GM18907 (cell line): ENCODE measurements around the gene IP6K3.

Experiments used
- ATAC-seq: cut with Tn5 transposase; IDR thresholded peaks from one replicate; pipeline ENCODE4 v1.9.1; 2021; ENCODE audit warnings: mild to moderate bottlenecking, moderate library complexity; ENCODE audit not compliant: unreplicated experiment

Gene IP6K3, protein sequence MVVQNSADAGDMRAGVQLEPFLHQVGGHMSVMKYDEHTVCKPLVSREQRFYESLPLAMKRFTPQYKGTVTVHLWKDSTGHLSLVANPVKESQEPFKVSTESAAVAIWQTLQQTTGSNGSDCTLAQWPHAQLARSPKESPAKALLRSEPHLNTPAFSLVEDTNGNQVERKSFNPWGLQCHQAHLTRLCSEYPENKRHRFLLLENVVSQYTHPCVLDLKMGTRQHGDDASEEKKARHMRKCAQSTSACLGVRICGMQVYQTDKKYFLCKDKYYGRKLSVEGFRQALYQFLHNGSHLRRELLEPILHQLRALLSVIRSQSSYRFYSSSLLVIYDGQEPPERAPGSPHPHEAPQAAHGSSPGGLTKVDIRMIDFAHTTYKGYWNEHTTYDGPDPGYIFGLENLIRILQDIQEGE

DNA sequence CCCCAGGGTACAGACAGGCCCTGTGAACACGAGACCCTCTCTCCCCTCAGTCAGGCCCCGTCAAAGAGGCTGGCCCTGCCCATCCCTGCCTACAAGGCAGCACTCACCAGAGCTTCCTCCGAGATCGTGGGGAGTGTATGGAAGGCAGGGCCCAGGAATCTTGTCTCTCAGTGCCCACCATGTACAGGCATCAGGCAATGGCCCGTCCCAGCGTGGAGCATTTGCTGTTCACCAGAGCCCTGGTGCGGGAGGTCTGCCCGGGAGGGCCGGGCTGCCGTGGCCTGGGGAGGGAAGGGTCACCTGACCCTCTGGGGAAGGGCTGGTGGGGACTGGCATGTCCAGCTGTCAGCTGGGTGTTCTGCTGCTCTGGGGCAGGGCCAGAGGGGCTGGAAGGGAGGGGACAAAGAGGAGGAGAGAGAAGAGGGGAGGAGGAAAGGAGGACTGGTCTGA, at the start of gene IP6K3:
TSS of gene IP6K3 (minus strand) at position 255 of the 450 bp plus-strand sequence. CDS start 11,429 bp downstream, outside the sequence.
- no peak for ATAC-seq

DNA sequence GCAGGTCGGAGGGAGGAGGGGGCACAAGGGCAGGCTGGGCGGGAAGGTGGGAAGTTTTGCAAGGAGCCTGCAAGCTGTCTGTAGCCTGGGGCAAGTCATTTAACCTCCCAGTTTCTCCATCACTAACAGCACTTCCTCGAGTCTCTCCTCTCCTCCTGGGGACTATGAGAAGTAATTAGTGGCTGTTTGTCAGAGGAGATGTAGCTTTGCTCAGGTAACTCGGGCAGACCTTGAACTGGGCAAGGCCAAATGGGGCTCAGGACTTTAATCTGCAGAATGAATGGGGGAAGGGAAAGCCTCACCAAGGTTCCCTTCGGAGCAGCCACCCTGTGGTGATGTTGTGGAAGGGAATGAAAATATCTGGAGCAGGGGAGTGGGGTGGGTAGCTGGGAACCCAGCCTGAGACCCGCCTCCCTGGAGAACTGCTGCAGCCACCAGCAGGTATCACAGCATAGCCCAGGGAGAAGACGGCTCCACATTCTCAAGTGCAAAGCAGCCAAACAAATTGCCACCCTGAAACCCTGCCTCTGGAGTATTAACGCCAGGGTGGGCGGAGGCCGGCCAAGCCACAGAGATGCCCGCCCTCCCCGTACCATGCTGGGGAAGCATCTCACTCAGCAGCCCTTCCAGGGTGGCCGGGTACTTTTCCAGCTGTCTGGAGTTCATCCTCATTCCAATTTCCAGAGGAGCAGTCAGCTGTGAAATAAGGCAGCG, 48.4 kb upstream of the IP6K3 start:
- no peak for ATAC-seq

DNA sequence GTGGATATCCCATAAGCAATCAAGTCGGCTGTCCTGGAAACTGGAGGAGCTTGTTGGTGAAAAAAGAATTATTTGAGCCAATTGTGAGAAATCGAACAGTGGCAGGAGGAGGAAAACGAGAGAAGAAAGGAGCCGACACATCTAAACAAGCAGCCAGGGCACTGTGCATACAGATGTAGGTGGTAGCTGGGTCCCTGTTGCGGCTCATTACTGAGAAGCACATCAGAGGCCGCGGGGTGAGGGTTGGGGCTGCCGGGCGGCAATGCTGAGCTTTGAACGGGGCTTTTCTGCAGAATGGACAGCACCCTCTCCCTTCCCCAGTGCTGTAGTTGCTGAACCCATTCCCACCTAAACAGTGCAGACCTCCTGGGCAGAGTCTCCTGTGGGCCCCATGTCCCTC, 46.3 kb upstream of the IP6K3 start:
- ATAC-seq, result no peak

DNA sequence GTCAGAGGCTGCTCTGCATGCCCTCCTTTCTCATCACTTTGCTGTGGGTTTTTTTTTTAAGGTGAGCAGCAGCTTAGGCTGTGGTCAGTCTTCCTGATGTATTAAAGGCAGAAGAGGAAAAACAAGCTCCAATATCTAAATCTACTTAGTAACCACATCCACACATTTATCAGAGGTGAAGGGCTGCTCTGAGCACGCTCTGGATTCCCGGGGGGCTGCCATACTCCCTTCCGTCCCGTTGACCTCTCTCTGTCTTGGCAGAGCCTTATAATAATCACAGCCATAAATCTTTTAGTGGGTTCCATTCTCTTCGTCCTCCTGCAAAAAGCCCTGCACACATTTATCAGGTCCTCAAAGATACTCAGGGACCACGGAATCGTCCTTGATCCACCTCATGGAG, 44.9 kb upstream of the IP6K3 start:
- no peak for ATAC-seq

GRCh38 chr6:33790910-33791309, 44.2 kb upstream of the IP6K3 start:
- no peak for ATAC-seq

- ATAC-seq, result no peak
These were observed 43.7 kb upstream of the IP6K3 start for GRCh38 chr6:33790379-33790778.

GRCh38 chr6:33789550-33789895, 42.8 kb upstream of the IP6K3 start:
- ATAC-seq, result no peak

DNA sequence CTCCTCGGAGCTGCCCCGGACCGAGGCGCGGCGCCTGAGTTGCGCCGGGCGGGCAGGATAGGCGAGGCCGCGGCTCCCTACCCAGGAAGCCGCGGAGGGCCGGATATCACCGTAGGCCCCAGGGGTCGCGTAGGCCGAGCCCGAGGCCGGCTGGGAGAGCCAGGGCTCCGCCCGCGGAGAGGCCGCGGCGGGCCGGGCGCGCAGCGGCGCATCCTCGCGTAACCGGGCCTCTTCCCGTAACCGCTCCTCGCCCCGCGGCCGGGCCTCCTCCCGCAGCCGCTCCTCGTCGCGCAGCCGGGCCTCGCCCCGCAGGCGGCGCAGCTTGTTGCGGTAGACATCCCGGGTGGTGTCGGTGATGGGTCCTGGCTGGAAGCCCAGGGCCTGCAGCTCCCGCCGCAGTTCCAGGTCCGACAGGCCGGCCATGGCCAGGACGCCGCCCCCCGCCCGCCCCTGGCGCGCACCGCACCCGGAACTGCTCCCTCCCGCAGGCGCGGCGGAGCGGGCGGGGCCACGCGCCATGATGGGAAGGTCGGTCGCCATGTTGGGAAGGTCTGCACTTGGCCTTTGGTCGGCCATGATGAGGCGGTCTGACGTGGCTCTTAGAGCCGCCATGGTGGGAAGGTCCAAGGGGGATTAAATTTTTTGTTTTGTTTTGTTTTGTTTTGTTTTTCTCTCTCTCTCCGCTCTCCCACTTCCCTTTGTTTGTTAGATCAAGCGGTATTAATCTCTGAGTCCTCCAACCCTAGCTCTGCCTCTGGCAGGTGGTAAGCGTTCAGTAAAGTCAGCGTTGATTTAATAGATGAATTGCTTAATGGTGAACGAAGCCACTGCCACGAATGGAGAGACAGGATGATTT, 42.2 kb upstream of the IP6K3 start, which contains the start of gene LEMD2:
TSS of gene LEMD2 (minus strand) at position 437 of the 856 bp plus-strand sequence. CDS start at position 423, 14 bp downstream.
- ATAC-seq, result peak; percentile 85

GRCh38 chr6:33787954-33788693, 41.4 kb upstream of the IP6K3 start:
- ATAC-seq, result peak; percentile 63

GRCh38 chr6:33787346-33787953, 40.7 kb upstream of the IP6K3 start:
- no peak for ATAC-seq

GRCh38 chr6:33786736-33787135, 40.0 kb upstream of the IP6K3 start:
- no peak for ATAC-seq

DNA sequence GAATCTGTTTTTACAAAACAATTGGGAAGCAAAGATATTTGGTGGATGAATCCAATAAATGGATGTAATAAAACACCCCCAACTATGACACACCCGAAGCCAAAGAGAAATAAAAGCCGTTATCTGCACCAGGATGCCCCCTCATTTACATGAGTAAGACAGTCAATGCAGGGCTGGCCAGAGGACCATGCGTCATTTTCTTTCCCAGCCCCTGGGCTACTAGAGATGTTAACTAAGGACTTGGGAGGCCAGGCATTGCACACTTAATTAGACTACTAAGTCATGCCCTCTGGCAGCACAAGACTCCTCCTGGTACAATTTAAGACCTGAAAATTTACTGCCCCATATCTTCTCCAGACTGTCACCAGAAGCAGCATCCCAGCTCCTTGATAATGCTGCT, 39.1 kb upstream of the IP6K3 start:
- ATAC-seq, result no peak

- no peak for ATAC-seq
These were observed 38.1 kb upstream of the IP6K3 start for GRCh38 chr6:33784787-33785186.

GRCh38 chr6:33783781-33784520, 37.2 kb upstream of the IP6K3 start:
- no peak for ATAC-seq

- no peak for ATAC-seq
These were observed 35.9 kb upstream of the IP6K3 start for GRCh38 chr6:33782561-33782960.

- ATAC-seq, result no peak
These were observed 34.6 kb upstream of the IP6K3 start for GRCh38 chr6:33781131-33781975.

DNA sequence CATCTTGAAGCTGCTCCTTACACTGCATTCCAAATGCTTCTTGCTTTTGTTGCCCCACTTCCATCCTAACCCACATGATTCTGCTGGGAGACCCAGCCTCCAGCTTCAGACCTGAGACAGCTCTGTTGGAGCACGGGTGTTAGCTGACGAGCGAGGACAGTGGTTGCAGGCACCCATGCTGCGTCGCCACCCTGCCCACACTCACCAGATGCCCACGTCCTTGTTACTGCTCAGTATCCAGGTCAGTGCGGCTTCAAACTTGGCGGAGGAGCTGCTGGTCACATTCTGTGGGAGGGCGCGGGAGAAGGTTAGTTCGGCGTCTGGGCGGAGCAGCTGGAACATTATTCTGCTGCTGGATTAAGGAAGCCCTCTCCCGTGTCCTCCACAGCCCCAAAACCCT, 33.2 kb upstream of the IP6K3 start:
- ATAC-seq, result no peak

DNA sequence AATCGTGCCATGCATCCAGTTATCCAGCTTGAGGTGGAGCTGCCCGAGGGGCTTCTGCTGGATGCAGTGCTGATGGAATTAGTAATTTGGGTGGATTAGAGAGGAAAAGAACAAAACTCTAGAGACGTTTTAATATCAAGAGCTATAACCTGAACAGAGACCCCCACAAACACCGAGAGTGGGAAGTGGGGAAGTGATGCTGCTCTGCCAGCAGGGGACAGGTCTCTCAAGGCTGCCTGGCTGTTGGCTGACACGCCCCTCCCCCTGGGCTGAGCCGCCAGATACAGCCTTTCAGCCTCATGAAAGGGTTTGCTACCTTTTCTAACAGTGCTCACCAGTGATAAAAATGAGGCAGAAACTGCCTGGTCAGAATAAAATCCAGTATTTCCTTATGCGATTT, 32.6 kb upstream of the IP6K3 start:
- no peak for ATAC-seq
